GM12801 (cell line): ENCODE results near the gene KPNB1.

Source experiments
- TF ChIP-seq, protein P1 (sequence below): IDR thresholded peaks from one replicate; pipeline ENCODE4 v1.5.1; 2011; ENCODE audit warnings: control low read depth; ENCODE audit not compliant: insufficient read length; ENCODE audit errors: extremely low read depth

The KPNB1 gene

DNA sequence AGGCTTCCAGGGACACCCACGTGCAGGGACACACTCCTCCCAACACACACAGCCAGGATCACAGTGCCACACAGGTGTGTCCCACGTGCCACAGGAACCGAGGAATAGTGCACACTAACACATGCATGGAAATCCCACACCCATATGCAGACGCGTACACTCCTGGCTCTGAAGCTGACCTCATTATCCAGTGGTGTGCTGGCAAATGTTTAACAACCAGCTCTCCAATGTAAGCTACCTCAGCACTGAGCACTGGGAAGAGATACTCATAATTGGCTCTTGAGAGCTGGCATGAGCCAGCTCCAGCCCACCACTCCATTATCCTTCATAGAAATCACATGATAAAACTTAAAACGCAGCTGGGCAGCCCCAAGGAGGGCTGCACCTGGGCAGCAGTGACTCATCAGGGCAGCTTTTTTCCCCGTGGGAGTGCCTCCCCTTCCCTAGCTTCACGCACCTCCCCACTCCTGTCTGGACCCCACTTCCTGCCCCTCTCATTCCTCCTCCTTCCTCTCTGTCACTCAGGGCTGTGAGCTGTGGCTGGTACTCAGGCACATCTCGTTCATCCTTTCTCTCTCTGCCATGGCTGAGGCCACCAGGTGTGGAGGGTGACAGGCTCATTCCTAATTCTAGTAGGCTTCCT is 68.4 kb downstream of the KPNB1 start:
- TF ChIP-seq, protein P1, sequence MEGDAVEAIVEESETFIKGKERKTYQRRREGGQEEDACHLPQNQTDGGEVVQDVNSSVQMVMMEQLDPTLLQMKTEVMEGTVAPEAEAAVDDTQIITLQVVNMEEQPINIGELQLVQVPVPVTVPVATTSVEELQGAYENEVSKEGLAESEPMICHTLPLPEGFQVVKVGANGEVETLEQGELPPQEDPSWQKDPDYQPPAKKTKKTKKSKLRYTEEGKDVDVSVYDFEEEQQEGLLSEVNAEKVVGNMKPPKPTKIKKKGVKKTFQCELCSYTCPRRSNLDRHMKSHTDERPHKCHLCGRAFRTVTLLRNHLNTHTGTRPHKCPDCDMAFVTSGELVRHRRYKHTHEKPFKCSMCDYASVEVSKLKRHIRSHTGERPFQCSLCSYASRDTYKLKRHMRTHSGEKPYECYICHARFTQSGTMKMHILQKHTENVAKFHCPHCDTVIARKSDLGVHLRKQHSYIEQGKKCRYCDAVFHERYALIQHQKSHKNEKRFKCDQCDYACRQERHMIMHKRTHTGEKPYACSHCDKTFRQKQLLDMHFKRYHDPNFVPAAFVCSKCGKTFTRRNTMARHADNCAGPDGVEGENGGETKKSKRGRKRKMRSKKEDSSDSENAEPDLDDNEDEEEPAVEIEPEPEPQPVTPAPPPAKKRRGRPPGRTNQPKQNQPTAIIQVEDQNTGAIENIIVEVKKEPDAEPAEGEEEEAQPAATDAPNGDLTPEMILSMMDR = no peak

DNA sequence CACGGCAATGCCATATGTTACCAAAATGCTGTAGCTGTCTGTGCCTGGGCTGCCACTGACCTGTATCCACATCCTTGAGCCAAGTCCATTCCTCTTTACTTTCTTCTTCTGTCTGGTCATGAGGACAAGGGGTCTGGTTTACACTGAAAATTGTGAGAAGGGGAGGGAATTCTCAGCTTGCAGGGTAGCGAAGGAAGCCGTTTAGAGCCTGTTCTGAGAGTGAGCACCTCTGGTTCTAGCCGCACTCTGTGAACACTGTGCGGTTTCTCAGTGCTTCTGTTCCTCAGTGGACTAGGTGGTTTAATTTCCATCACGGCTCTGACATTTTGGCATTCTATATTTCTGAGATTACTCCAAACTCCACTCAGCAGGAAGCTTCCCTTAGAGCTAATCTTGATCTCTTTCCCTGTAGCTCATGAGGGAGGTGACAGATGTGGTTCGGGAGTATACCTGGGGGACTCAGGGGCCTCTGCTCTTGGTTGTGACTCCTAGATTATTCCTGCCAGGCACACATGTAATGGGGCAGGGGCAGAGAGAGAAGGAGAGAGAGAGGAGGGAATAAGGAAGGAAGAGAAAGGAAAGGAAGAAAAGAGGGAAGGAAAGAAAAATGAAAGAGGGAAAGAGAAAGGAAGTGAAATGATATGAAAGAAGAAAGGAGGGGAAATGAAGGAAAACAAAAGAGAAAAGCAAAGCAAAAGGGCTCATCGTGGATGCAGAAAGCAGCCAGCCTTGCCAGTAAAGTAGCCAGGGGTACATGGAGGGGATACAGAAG is 69.1 kb downstream of the KPNB1 start:
- TF ChIP-seq, protein P1 = no peak

DNA sequence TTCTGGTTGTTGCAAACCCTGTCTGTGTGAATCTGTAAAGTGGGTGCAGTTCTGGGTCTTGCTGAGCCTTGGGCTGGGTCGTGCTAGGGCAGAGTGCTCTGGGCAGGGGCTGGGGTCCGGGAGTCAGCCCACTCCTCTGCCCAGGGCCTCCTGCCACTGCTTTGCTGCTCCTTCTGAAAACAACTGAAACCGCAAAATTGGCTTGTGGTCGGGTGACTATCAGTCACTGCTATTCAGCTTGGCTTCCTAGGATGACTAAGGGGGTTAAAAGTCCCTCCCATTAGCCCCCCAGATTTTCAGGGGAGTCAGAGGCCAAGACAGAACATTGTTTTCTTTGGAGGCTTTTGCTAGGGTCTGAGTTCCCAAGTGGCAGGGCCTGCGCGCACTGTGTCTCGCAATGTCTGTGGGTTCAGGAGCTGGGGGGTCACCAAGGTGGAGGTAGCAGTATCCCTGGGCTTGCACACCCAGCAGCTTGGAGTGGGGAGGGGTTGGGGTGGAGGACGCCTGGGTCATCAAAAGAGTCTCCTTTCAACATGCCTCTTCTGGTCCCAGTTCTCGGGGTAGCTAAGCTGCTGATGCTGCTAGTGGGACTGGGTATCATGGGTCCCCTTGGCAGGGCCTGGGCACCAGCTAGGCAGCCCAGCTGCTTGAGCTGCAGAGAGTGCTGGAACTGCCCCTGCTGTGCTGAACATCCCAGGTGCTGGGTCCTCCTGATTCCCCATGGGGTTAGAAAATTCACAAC is 69.9 kb downstream of the KPNB1 start:
- TF ChIP-seq, protein P1 = no peak

DNA sequence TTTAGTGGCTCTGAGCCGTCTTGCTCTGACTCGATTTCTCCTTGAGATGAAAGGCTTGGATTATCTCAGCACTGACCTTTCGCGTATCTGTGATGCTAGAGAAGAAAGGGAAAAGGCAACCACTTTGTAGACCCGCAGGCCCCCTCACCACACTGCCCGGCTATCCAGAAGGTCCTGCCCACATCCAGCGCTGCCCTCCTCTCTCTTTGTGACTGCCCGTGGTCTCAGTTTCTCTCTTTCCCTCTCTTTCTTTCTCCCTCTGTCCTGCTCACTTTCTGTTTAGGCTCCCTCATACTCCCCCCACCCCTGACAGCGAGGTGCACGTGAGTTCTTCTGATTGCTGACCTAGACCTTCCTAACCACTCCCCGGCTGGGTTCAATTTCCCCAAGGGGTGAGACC is 70.5 kb downstream of the KPNB1 start:
- TF ChIP-seq, protein P1 = no peak

DNA sequence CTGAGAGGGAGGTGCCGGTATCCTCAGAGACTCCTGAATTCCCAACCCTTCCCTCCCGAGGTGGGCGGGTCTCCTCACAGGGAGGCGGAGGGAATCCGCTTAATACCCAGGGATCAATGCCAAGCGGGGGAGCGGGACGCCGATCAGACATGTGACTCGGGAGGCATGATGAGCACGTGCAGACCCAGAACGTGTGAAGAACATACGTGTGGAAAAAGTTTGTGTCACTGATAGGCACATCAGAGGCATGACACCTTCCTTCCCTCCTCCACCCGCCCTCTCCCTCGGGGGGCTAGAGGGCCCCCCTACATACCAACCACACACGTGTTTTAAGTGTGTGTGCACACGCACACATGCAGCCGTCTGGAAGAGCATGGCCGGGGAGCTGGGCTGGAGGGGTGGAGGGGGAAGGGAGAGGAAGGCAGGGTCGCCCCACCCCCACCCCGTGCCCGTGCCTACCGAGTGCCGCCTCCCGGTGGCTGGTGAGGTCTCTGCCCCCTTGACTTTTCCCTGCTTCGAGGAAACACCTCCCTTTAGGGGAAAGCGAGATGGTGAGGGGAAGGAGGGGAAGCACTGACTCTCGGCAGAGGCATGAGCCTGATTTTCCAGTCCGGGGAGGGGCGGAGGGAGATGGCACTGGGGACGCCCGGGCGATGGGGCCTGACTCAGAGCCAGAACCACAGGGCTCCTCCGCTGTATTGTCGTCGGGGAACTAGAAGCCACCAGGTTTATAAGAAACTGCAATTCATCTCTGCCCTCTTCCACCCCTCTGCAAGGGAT is 71.2 kb downstream of the KPNB1 start:
- TF ChIP-seq, protein P1 = no peak

DNA sequence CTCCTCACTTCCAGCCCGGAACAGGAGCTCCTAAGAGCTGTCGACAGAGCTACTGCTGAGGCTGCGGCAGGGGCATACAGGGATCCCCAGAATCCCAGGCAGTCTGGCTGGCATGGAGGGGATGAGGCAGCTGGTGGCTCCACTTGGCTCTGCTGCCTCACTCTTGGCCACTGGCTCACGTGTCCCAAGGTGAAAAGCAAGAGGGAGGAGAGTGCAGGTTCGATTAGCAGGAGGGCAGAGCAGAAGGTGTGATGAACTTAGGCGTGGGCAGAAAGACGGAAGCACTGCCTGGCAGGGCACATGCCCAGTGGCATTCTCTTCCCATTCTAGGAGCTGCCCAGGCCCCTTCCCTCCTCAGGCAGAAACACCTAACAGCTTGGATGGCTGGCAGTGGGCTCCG is 72.0 kb downstream of the KPNB1 start:
- TF ChIP-seq, protein P1 = no peak

DNA sequence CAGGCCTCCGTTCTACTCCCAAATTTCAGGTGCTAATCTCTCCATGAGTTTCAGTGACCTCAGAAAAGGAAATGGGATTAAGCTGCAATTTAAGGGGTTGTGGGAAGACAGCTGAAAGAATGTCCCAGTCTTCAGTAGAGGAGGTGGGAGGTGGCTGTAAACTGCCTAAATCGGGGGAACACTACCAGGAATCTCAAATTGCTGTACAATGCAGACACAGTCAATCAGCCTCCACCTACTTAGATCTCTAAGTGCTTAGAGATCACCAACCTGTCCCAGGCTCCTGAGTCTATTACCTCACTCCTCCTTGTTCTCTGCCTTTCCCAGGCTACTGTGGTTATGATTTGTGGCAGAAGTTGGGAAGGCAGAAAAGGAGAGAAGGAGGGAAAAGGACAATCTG is 75.0 kb downstream of the KPNB1 start:
- TF ChIP-seq, protein P1 = no peak
